IMR-90 (cell line): ENCODE measurements around the gene OR2V2. TPM values are rescaled to one million over a fixed set of nuclear protein-coding genes. Genes with fewer than 3 reads are reported as not detected.

Experiments
- ATAC-seq: fragments of 200-7000 bp; cut with Tn5 transposase; 2 replicates; pipeline ENCODE4 v1.9.1; 2020; ENCODE audit warnings: low read depth, mild to moderate bottlenecking, moderate library complexity
- BruUV-seq: library from RNA; stranded (reverse); fragments of 400-500 nt; replicated peaks from 2 replicates; lab custom pipeline; 2021; lab: Mats Ljungman, UMichigan
- CTCF ChIA-PET: fragments of 300-600 bp; formaldehyde crosslinking; extraction: SDS; loops from one replicate; lab custom pipeline; 2021; ENCODE audit warnings: antibody characterized with exemption; lab: Yijun Ruan, JAX
- POLR2A ChIA-PET: fragments of 300-600 bp; sonication (Branson Sonifier 250); formaldehyde crosslinking; loops from one replicate; lab custom pipeline; 2022; ENCODE audit warnings: antibody characterized with exemption; ENCODE audit not compliant: unreplicated experiment; lab: Charles Lee
- DNase-seq: peaks from one replicate; pipeline ENCODE4 v3.0.0; 2013
- H2AFZ ChIP-seq: replicated peaks from 2 replicates; pipeline ENCODE3; 2013; ENCODE audit warnings: low read length, mild to moderate bottlenecking; ENCODE audit not compliant: poor library complexity
- H2AK5ac ChIP-seq: 2 replicates; pipeline ENCODE4 v1.6.1; 2013; ENCODE audit warnings: low read depth, low read length, inconsistent platforms
- H2AK9ac ChIP-seq: replicated peaks from 2 replicates; pipeline ENCODE3; 2013; ENCODE audit warnings: mild to moderate bottlenecking, low read depth, low read length, moderate library complexity; ENCODE audit not compliant: poor library complexity
- H2BK120ac ChIP-seq: 2 replicates; pipeline ENCODE4 v1.6.1; 2013; ENCODE audit warnings: low read depth, low read length, inconsistent platforms
- H2BK15ac ChIP-seq: 3 replicates; pipeline ENCODE4 v1.6.1; 2013; ENCODE audit warnings: low read depth, low read length, inconsistent platforms
- H2BK20ac ChIP-seq: 2 replicates; pipeline ENCODE4 v1.6.1; 2013; ENCODE audit warnings: low read depth, mild to moderate bottlenecking, inconsistent platforms, low read length, moderate library complexity
- H2BK5ac ChIP-seq: 2 replicates; pipeline ENCODE4 v1.6.1; 2013; ENCODE audit warnings: mild to moderate bottlenecking, low read depth, low read length, inconsistent platforms; ENCODE audit not compliant: poor library complexity, severe bottlenecking
- H3K14ac ChIP-seq: replicated peaks from 2 replicates; pipeline ENCODE4 v1.6.1; 2013; ENCODE audit warnings: low read depth, low read length, inconsistent platforms
- H3K18ac ChIP-seq: 2 replicates; pipeline ENCODE4 v1.6.1; 2013; ENCODE audit warnings: low read depth, low read length, control low read depth
- H3K23ac ChIP-seq: 2 replicates; pipeline ENCODE4 v1.6.1; 2013; ENCODE audit warnings: low read depth, low read length, inconsistent platforms
- H3K27ac ChIP-seq: 2 replicates; pipeline ENCODE4 v1.5.1; 2013; ENCODE audit warnings: mild to moderate bottlenecking, control low read depth, low read length; ENCODE audit not compliant: insufficient read depth
- H3K27me3 ChIP-seq: 2 replicates; pipeline ENCODE4 v1.6.1; 2013; ENCODE audit warnings: low read length; ENCODE audit not compliant: control insufficient read depth, insufficient read depth
- H3K36me3 ChIP-seq: 2 replicates; pipeline ENCODE4 v1.6.1; 2013; ENCODE audit warnings: low read length, mixed read lengths; ENCODE audit not compliant: control insufficient read depth, insufficient read depth
- H3K4ac ChIP-seq: 2 replicates; pipeline ENCODE4 v1.6.1; 2013; ENCODE audit warnings: low read depth, low read length, inconsistent platforms
- H3K4me1 ChIP-seq: 2 replicates; pipeline ENCODE4 v1.6.1; 2013; ENCODE audit warnings: low read length, mixed read lengths; ENCODE audit not compliant: control insufficient read depth, insufficient read depth
- H3K4me2 ChIP-seq: 2 replicates; pipeline ENCODE4 v1.6.1; 2013; ENCODE audit warnings: low read depth, mild to moderate bottlenecking, control low read depth, low read length, moderate library complexity
- H3K4me3 ChIP-seq: 2 replicates; pipeline ENCODE4 v1.5.1; 2013; ENCODE audit warnings: low read depth, mild to moderate bottlenecking, control low read depth, low read length, moderate library complexity; ENCODE audit not compliant: insufficient read depth
- H3K56ac ChIP-seq: 2 replicates; pipeline ENCODE4 v1.6.1; 2013; ENCODE audit warnings: low read length, inconsistent platforms; ENCODE audit not compliant: insufficient read depth; ENCODE audit errors: extremely low read depth
- H3K79me1 ChIP-seq, 2 experiments: 2 replicates each; pipeline ENCODE4 v1.6.1; 2013; ENCODE audit warnings: low read length in 2 of 2, inconsistent platforms in 1 of 2, low read depth in 1 of 2
- H3K9ac ChIP-seq: 2 replicates; pipeline ENCODE4 v1.6.1; 2013; ENCODE audit warnings: low read depth, low read length, control low read depth
- H3K9me1 ChIP-seq: 2 replicates; pipeline ENCODE4 v1.6.1; 2013; ENCODE audit warnings: low read length, inconsistent platforms; ENCODE audit not compliant: insufficient read depth
- H3K9me3 ChIP-seq: 2 replicates; pipeline ENCODE4 v1.6.1; 2013; ENCODE audit warnings: low read length; ENCODE audit not compliant: control insufficient read depth, insufficient read depth
- H4K20me1 ChIP-seq: 2 replicates; pipeline ENCODE4 v1.6.1; 2013; ENCODE audit warnings: low read length, inconsistent platforms; ENCODE audit not compliant: insufficient read depth
- H4K5ac ChIP-seq: 2 replicates; pipeline ENCODE4 v1.6.1; 2013; ENCODE audit warnings: mild to moderate bottlenecking, low read depth, low read length, control low read depth
- H4K8ac ChIP-seq, 2 experiments: 2 replicates each; pipeline ENCODE4 v1.6.1; 2013; ENCODE audit warnings: low read depth in 2 of 2, low read length in 2 of 2, control low read depth in 1 of 2, inconsistent platforms in 1 of 2
- H4K91ac ChIP-seq: 2 replicates; pipeline ENCODE4 v1.6.1; 2013; ENCODE audit warnings: low read depth, low read length, inconsistent platforms; ENCODE audit not compliant: insufficient read depth
- BHLHE40 ChIP-seq: fragments of 150-350 bp; IDR thresholded peaks from 2 replicates; pipeline ENCODE4 v1.6.1; 2016; ENCODE audit warnings: mild to moderate bottlenecking, low read depth, low read length
- FOS ChIP-seq: fragments of 150-350 bp; IDR thresholded peaks from 2 replicates; pipeline ENCODE4 v1.6.1; 2016; ENCODE audit warnings: low read depth, low read length
- MAFK ChIP-seq: IDR thresholded peaks from 2 replicates; pipeline ENCODE4 v1.6.1; 2012; ENCODE audit warnings: low read depth, low read length, improper control_type of control experiment
- MAZ ChIP-seq: IDR thresholded peaks from 2 replicates; pipeline ENCODE4 v1.6.1; 2012; ENCODE audit warnings: low read depth, mild to moderate bottlenecking, low read length, improper control_type of control experiment, moderate library complexity, borderline replicate concordance
- MXI1 ChIP-seq: IDR thresholded peaks from 2 replicates; pipeline ENCODE4 v1.6.1; 2012; ENCODE audit warnings: low read depth, mild to moderate bottlenecking, low read length, moderate library complexity, borderline replicate concordance
- NFE2L2 ChIP-seq: fragments of 150-350 bp; IDR thresholded peaks from 2 replicates; pipeline ENCODE4 v1.6.1; 2016; ENCODE audit warnings: low read depth, mild to moderate bottlenecking, low read length
- POLR2A ChIP-seq: IDR thresholded peaks from 2 replicates; pipeline ENCODE4 v1.6.1; 2012; ENCODE audit warnings: mild to moderate bottlenecking, low read depth, low read length
- RFX5 ChIP-seq: IDR thresholded peaks from 2 replicates; pipeline ENCODE4 v1.8.0; 2012; ENCODE audit warnings: low read depth, mild to moderate bottlenecking, low read length, moderate library complexity
- SMC3 ChIP-seq: fragments of 150-350 bp; IDR thresholded peaks from 2 replicates; pipeline ENCODE4 v1.6.1; 2016; ENCODE audit warnings: low read depth, mild to moderate bottlenecking, antibody characterized with exemption, low read length, moderate library complexity
- WGBS, 2 experiments: methylation state at CpG; one replicate each; pipeline versions ENCODE4 v1.1.5 to v1.1.7; 2013; ENCODE audit warnings: missing lambda C conversion rate in 2 of 2; ENCODE audit not compliant: insufficient read length in 1 of 2; ENCODE audit errors: extremely low coverage in 2 of 2; 5-methylcytosine and 5-hydroxymethylcytosine counted together
- dilution Hi-C: fragments of 300-500 bp; cut with HindIII; formaldehyde crosslinking; loops from one replicate; pipeline ENCODE4 v1.14.3; 2018; ENCODE audit warnings: low sequenced_read_pairs; ENCODE audit not compliant: unreplicated experiment
- in situ Hi-C: fragments of 300-500 bp; cut with MboI; formaldehyde crosslinking; loops from 3 replicates; pipeline ENCODE4 v1.14.3; 2019; ENCODE audit warnings: low sequenced_read_pairs, inconsistent platforms, mixed read lengths
- intact Hi-C: fragments of 100-400 bp; cut with micrococcal nuclease; formaldehyde crosslinking; loops from 2 replicates; pipeline ENCODE4 v1.10.0; 2022
- polyA plus RNA-seq, 3 experiments: library from polyadenylated mRNA; depleted of rRNA; stranded (reverse); fragments of >200 nt; gene quantifications; 2 replicates each; pipeline ENCODE4 v1.2.3, GENCODE V29; 2012; ENCODE audit warnings: low replicate concordance in 1 of 3
- total RNA-seq: library from RNA; depleted of rRNA; stranded (reverse); fragments of >200 nt; gene quantifications from 2 replicates; pipeline ENCODE4 v1.2.3, GENCODE V29; 2012
- TF ChIP-seq, protein P1 (sequence below): conservative IDR thresholded peaks from 2 replicates; pipeline ENCODE4 v1.5.1; 2012; ENCODE audit warnings: mild to moderate bottlenecking, low read depth, low read length, improper control_type of control experiment
- TF ChIP-seq, protein P2 (sequence below): fragments of 150-350 bp; IDR thresholded peaks from 2 replicates; pipeline ENCODE4 v1.6.1; 2016; ENCODE audit warnings: low read depth, mild to moderate bottlenecking, low read length, moderate library complexity, borderline replicate concordance

OR2V2 gene
- total and polyA plus RNA-seq, 2 of the 4 experiments (the other 2 are of a cell fraction) = not detected

DNA sequence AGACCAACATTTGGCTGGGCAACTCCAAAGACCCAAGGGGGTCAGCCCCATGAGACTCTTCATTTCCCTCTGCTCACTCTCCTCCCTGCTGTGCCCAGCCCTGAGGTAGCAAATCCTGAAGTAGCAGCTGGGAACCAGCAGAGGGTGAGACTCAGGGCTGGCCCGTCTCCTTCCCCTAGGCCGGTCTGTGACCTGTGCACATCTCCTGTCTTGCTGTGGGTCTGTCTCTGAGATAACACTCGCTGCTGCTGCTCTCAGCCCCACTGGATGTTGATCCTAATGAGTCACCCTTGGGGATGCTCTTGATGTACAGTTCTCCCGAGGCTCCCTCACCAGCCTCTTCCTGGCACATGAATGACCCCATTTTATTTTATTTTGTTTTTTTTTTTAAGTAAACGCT lies 9.1 kb upstream of the OR2V2 start:
- Histone ChIP-seq H4K20me1 (no peaks in the 10 kb centered on the region), H3K4ac (no peak overlapping the region), H4K91ac (no peak overlapping the region), H3K79me1 (no peaks in the 10 kb centered on the region), H3K27me3 (no peaks in the 10 kb centered on the region; the same call in 1 of the 2 replicates), H2BK20ac (no peak overlapping the region), H3K27ac (no peak overlapping the region), H2BK15ac (no peak overlapping the region), H3K9me1 (no peaks in the 10 kb centered on the region), H2AK9ac (no peak overlapping the region), H3K18ac (no peak overlapping the region), H2AK5ac (no peak overlapping the region), H3K4me2 (no peak overlapping the region), H3K56ac (no peak overlapping the region), H3K4me3 (no peak overlapping the region), H3K36me3 (no peaks in the 10 kb centered on the region), H2BK5ac (no peak overlapping the region), H4K8ac (no peak overlapping the region), H2AFZ (peak overlapping the region; percentile 67), H2BK120ac (no peak overlapping the region), H4K5ac (no peak overlapping the region), H3K14ac (no peak overlapping the region), H3K23ac (no peak overlapping the region), H3K9ac (no peak overlapping the region), H3K4me1 (no peaks in the 10 kb centered on the region), H3K9me3 (no peaks in the 10 kb centered on the region)
- in situ Hi-C loops = no loop called here
- dilution Hi-C loops = no loop called here
- ATAC-seq (no peak), DNase-seq (no peak)
- no TSS peak for BruUV-seq
- CTCF ChIA-PET = no interaction called here
- WGBS, 2 experiments = 30% methylated on average over 3 of the region's 5 CpGs; no CpG with 5 or more reads in 1 of the 2 experiments
- intact Hi-C loops = no loop called here
- POLR2A ChIA-PET = no interaction called here
- TF ChIP-seq POLR2A (no peak), RFX5 (no peak), MXI1 (no peak), NFE2L2 (no peak), MAFK (no peak), FOS (no peak), BHLHE40 (no peak), SMC3 (no peak), MAZ (no peak)
- TF ChIP-seq, protein P1, sequence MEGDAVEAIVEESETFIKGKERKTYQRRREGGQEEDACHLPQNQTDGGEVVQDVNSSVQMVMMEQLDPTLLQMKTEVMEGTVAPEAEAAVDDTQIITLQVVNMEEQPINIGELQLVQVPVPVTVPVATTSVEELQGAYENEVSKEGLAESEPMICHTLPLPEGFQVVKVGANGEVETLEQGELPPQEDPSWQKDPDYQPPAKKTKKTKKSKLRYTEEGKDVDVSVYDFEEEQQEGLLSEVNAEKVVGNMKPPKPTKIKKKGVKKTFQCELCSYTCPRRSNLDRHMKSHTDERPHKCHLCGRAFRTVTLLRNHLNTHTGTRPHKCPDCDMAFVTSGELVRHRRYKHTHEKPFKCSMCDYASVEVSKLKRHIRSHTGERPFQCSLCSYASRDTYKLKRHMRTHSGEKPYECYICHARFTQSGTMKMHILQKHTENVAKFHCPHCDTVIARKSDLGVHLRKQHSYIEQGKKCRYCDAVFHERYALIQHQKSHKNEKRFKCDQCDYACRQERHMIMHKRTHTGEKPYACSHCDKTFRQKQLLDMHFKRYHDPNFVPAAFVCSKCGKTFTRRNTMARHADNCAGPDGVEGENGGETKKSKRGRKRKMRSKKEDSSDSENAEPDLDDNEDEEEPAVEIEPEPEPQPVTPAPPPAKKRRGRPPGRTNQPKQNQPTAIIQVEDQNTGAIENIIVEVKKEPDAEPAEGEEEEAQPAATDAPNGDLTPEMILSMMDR = no peak
- TF ChIP-seq, protein P2, sequence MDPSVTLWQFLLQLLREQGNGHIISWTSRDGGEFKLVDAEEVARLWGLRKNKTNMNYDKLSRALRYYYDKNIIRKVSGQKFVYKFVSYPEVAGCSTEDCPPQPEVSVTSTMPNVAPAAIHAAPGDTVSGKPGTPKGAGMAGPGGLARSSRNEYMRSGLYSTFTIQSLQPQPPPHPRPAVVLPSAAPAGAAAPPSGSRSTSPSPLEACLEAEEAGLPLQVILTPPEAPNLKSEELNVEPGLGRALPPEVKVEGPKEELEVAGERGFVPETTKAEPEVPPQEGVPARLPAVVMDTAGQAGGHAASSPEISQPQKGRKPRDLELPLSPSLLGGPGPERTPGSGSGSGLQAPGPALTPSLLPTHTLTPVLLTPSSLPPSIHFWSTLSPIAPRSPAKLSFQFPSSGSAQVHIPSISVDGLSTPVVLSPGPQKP = no peak
